Gastroesophageal sphincter (tissue), 4 donors: ENCODE data around the gene CSMD2. TPM values are rescaled to one million over a fixed set of nuclear protein-coding genes. Genes with fewer than 3 reads are reported as not detected.

Source experiments
- ATAC-seq: fragments of 150-250 bp; one replicate; pipeline ENCODE4 v1.9.1; 2016; ENCODE audit warnings: mild to moderate bottlenecking, moderate library complexity
- H3K27ac ChIP-seq, 4 donors: fragments of 200-600 bp; sonication (generic) in 3 of 4; 1 replicate in 3 of 4; 2 replicates in 1 of 4; pipeline ENCODE4 v1.5.1; 2016 to 2019
- H3K27me3 ChIP-seq: fragments of 200-600 bp; sonication (generic); one replicate; pipeline ENCODE4 v1.5.1; 2019
- H3K36me3 ChIP-seq, 2 donors: fragments of 200-600 bp; sonication (generic); one replicate each; pipeline ENCODE4 v1.5.1; 2019; ENCODE audit warnings: control low read depth in 1 of 2
- H3K4me1 ChIP-seq, 3 donors: fragments of 200-600 bp; sonication (generic); 1 replicate in 2 of 3; 2 replicates in 1 of 3; pipeline ENCODE4 v1.5.1; 2016 to 2019; ENCODE audit warnings: control low read depth in 2 of 3
- H3K4me3 ChIP-seq, 2 donors: fragments of 200-600 bp; sonication (generic); one replicate each; pipeline ENCODE4 v1.5.1; 2019; ENCODE audit warnings: mild to moderate bottlenecking in 1 of 2, moderate library complexity in 1 of 2
- H3K9me3 ChIP-seq, 3 donors: fragments of 200-600 bp; sonication (generic); one replicate each; pipeline ENCODE4 v1.5.1; 2017 to 2019; ENCODE audit warnings: control low read depth in 2 of 3
- CTCF ChIP-seq, 4 experiments: fragments of 200-600 bp in 2 of 4; fragments of 450-650 bp in 2 of 4; sonication (generic) in 1 of 4; IDR thresholded peaks; one replicate each; pipeline ENCODE4 v1.5.1; 2017 to 2019; ENCODE audit warnings: antibody characterized with exemption in 4 of 4, mild to moderate bottlenecking in 2 of 4, moderate library complexity in 2 of 4
- EP300 ChIP-seq: sonication (generic); formaldehyde crosslinking; IDR thresholded peaks from one replicate; pipeline ENCODE4 v1.6.1; 2017; ENCODE audit warnings: antibody characterized with exemption, mild to moderate bottlenecking
- POLR2A ChIP-seq, 2 donors: fragments of 450-650 bp; IDR thresholded peaks; one replicate each; pipeline ENCODE4 v1.6.1; 2017; ENCODE audit warnings: antibody characterized with exemption in 2 of 2, mild to moderate bottlenecking in 2 of 2, moderate library complexity in 1 of 2
- POLR2AphosphoS5 ChIP-seq: sonication (generic); formaldehyde crosslinking; IDR thresholded peaks from one replicate; pipeline ENCODE4 v1.6.1; 2017; ENCODE audit warnings: antibody characterized with exemption
- WGBS, 2 donors: methylation state at CpG; one replicate each; pipeline ENCODE4 v1.1.5; 2018; ENCODE audit warnings: low coverage in 1 of 2; 5-methylcytosine and 5-hydroxymethylcytosine counted together
- small RNA-seq, 4 donors: library from RNA; depleted of rRNA; stranded (forward); fragments of <200 nt; gene quantifications; one replicate each; pipeline ENCODE3, GENCODE V24; 2016
- total RNA-seq, 4 donors: library from RNA; depleted of rRNA; stranded (reverse); fragments of >200 nt; gene quantifications; one replicate each; pipeline ENCODE4 v1.1.0, GENCODE V29; 2016

Gene CSMD2
- total RNA-seq, 4 donors from 2014 or later = 0.22 to 2.5 (median 0.37) TPM

GRCh38 chr1:33464552-33464951, 700.5 kb downstream of the CSMD2 start:
- peaks cover 0 to 57% (median 13%) of the 10 kb centered on the region in 3 donors for H3K4me1 ChIP-seq
- WGBS, 2 donors = 100% methylated on average over 1 to 2 of the region's 3 CpGs
- no peak overlapping the region for H3K27ac ChIP-seq
- no peaks in the 10 kb centered on the region for H3K9me3 ChIP-seq
- TF ChIP-seq CTCF (IDR thresholded peaks at IDR 0.05) (no peak), POLR2AphosphoS5 (no peak), POLR2A (IDR thresholded peaks at IDR 0.05) (no peak), EP300 (no peak)
- H3K27me3 ChIP-seq = no peaks in the 10 kb centered on the region
- H3K36me3 ChIP-seq = no peaks in the 10 kb centered on the region
- no peak for ATAC-seq
- no peak overlapping the region for H3K4me3 ChIP-seq

Small RNAs within 50 kb of the gene (small RNA-seq; reads per million reads assigned to genes)
- 0 to 1.4 (median 0.12) reads per million in 4 donors for gene RNA5SP42

Other genes with a start within 250 kb of the CSMD2 start
- not detected for gene C1orf94, start 11.7 kb upstream of the CSMD2 start, total RNA-seq